MM.1S (cell line): ENCODE results near the gene CCND2.

Experiments used
- DNase-seq: peaks from one replicate; pipeline ENCODE4 v3.0.0-alpha.2; 2015
- H2AFZ ChIP-seq: fragments of 300-600 bp; sonication (generic); 2 replicates; pipeline ENCODE4 v1.6.0; 2016; ENCODE audit warnings: antibody characterized with exemption, low read length
- H3F3A ChIP-seq: fragments of 300-600 bp; sonication (generic); 2 replicates; pipeline ENCODE4 v1.6.1; 2016; ENCODE audit warnings: mild to moderate bottlenecking, antibody characterized with exemption, low read length, moderate library complexity, mixed read lengths; ENCODE audit not compliant: insufficient read depth
- H3K27ac ChIP-seq: fragments of 300-600 bp; sonication (generic); 2 replicates; pipeline ENCODE4 v1.5.1; 2016; ENCODE audit warnings: mild to moderate bottlenecking, low read length
- H3K27me3 ChIP-seq: fragments of 300-600 bp; sonication (generic); replicated peaks from 2 replicates; pipeline ENCODE4 v1.6.0; 2016; ENCODE audit warnings: low read length; ENCODE audit not compliant: insufficient read depth
- H3K36me3 ChIP-seq: fragments of 300-600 bp; sonication (generic); replicated peaks from 2 replicates; pipeline ENCODE4 v1.6.1; 2016; ENCODE audit warnings: mild to moderate bottlenecking, low read length, mixed read lengths; ENCODE audit not compliant: insufficient read depth
- H3K4me1 ChIP-seq: fragments of 300-600 bp; sonication (generic); 2 replicates; pipeline ENCODE4 v1.6.1; 2016; ENCODE audit warnings: low read length, mixed read lengths
- H3K4me2 ChIP-seq: fragments of 300-600 bp; sonication (generic); 2 replicates; pipeline ENCODE4 v1.6.0; 2016; ENCODE audit warnings: low read depth, low read length
- H3K4me3 ChIP-seq: fragments of 300-600 bp; sonication (generic); 2 replicates; pipeline ENCODE4 v1.5.1; 2016; ENCODE audit warnings: low read length, mixed read lengths
- H3K79me2 ChIP-seq: fragments of 300-600 bp; sonication (generic); 2 replicates; pipeline ENCODE4 v1.6.1; 2016; ENCODE audit warnings: mixed run types, low read length, mixed read lengths
- H3K9ac ChIP-seq: fragments of 300-600 bp; sonication (generic); 2 replicates; pipeline ENCODE4 v1.6.1; 2016; ENCODE audit warnings: low read length, mixed read lengths
- H3K9me2 ChIP-seq: fragments of 300-600 bp; sonication (generic); replicated peaks from 2 replicates; pipeline ENCODE4 v1.6.1; 2016; ENCODE audit warnings: mild to moderate bottlenecking, low read length, mixed read lengths; ENCODE audit not compliant: insufficient read depth
- H3K9me3 ChIP-seq: fragments of 300-600 bp; sonication (generic); replicated peaks from 2 replicates; pipeline ENCODE4 v1.6.1; 2016; ENCODE audit warnings: mild to moderate bottlenecking, low read length, mixed read lengths; ENCODE audit not compliant: insufficient read depth
- H4K20me1 ChIP-seq: fragments of 300-600 bp; sonication (generic); 2 replicates; pipeline ENCODE4 v1.6.1; 2016; ENCODE audit warnings: mild to moderate bottlenecking, low read length, moderate library complexity, mixed read lengths; ENCODE audit not compliant: insufficient read depth
- EZH2 ChIP-seq: fragments of 300-600 bp; sonication (generic); optimal IDR thresholded peaks from 2 replicates; pipeline ENCODE3; 2017; ENCODE audit warnings: low read depth, mild to moderate bottlenecking, antibody characterized with exemption, low read length, mixed read lengths
- EZH2phosphoT487 ChIP-seq: fragments of 300-600 bp; sonication (generic); IDR thresholded peaks from 2 replicates; pipeline ENCODE4 v1.6.1; 2018; ENCODE audit warnings: antibody characterized with exemption, low read length
- TF ChIP-seq, protein P1 (sequence below): fragments of 300-600 bp; sonication (generic); IDR thresholded peaks from 2 replicates; pipeline ENCODE4 v1.5.1; 2016; ENCODE audit warnings: antibody characterized with exemption, low read length, mixed read lengths

The CCND2 gene

GRCh38 chr12:4269279-4269991 lies 4.1 kb upstream of the CCND2 start:
- no peaks in the 10 kb centered on the region for H3K9me3 ChIP-seq
- H4K20me1 ChIP-seq = no peaks in the 10 kb centered on the region
- H3K36me3 ChIP-seq = no peaks in the 10 kb centered on the region
- peak overlapping the region; percentile 59 for H3K4me3 ChIP-seq
- peak overlapping the region; percentile 29; the same call in 1 of the 2 replicates for H2AFZ ChIP-seq
- H3K4me1 ChIP-seq = peaks cover 14% of the 10 kb centered on the region
- H3K9ac ChIP-seq = peak overlapping the region; percentile 89
- no peak for TF ChIP-seq EZH2phosphoT487
- TF ChIP-seq, protein P1, sequence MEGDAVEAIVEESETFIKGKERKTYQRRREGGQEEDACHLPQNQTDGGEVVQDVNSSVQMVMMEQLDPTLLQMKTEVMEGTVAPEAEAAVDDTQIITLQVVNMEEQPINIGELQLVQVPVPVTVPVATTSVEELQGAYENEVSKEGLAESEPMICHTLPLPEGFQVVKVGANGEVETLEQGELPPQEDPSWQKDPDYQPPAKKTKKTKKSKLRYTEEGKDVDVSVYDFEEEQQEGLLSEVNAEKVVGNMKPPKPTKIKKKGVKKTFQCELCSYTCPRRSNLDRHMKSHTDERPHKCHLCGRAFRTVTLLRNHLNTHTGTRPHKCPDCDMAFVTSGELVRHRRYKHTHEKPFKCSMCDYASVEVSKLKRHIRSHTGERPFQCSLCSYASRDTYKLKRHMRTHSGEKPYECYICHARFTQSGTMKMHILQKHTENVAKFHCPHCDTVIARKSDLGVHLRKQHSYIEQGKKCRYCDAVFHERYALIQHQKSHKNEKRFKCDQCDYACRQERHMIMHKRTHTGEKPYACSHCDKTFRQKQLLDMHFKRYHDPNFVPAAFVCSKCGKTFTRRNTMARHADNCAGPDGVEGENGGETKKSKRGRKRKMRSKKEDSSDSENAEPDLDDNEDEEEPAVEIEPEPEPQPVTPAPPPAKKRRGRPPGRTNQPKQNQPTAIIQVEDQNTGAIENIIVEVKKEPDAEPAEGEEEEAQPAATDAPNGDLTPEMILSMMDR = peak; percentile 24
- H3K27ac ChIP-seq = peak overlapping the region; percentile 98; the same call in 1 of the 2 replicates
- H3F3A ChIP-seq = peaks cover 42% of the 10 kb centered on the region
- H3K4me2 ChIP-seq = peak overlapping the region; percentile 99
- no peaks in the 10 kb centered on the region for H3K9me2 ChIP-seq
- peaks cover 45% of the 10 kb centered on the region for H3K27me3 ChIP-seq
- H3K79me2 ChIP-seq = peaks cover 16% of the 10 kb centered on the region
- DNase-seq = peak; percentile 89

- peak overlapping the region; percentile 61 for H2AFZ ChIP-seq
Observed at GRCh38 chr12:4270016-4270830, 3.3 kb upstream of the CCND2 start.

DNA sequence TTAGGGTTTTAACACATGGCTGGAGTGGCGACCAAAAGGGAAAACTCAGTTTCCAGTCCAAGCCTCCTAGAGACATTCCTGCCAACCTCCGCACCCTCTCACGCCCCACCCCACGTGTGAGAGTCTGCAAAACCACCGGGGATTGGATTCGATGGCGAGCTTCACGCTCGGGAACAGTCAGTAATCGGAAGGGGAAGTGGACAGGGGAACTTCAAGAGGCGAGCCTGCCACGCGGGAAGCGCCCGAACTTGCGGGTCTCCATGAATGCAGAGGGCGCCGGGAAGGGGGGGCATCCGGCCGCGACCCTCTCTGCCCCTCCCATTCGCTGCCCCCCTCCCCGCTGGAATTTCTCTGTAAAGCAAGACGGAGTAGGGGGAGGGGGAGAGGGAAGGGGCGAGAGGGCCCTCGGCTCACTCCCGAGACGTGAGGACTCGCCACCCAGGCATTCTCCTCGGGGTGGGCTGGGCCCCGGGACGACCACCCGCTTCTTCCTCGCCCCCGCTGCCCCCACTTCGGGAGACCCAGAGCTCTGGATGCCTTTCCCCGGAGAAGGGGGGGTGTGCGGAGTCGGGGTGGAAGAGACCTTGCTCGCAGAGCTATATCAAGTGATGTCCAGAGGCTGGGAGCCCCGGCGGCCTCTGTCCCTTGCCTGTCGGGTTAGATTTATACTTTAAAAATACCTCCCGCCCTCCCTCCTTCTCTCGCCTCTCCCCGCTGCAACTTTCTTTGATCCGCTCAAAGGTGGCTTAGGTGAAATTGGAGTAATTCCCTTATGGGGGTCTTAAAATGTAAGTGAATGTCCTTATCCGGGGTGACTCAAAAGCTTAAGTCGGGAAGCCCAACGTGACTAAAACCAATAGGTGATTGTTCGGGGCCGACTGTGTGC lies 2.5 kb upstream of the CCND2 start:
- Histone ChIP-seq H3K27ac (peak overlapping the region; percentile 98), H3F3A (peaks cover 47% of the 10 kb centered on the region)

More at GRCh38 chr12:4270016-4270830, 3.3 kb upstream of the CCND2 start:
- H3K27me3 ChIP-seq = peaks cover 38% of the 10 kb centered on the region
- TF ChIP-seq EZH2 (no peak), EZH2phosphoT487 (no peak)
- TF ChIP-seq, protein P1 = no peak
- H3K27ac ChIP-seq = peak overlapping the region; percentile 98
- H3K4me3 ChIP-seq = peak overlapping the region; percentile 70
- H3K36me3 ChIP-seq = no peaks in the 10 kb centered on the region; the same call in 1 of the 2 replicates
- H3K4me2 ChIP-seq = peak overlapping the region; percentile 99
- peak; percentile 64 for DNase-seq
- peaks cover 45% of the 10 kb centered on the region for H3F3A ChIP-seq
- no peaks in the 10 kb centered on the region for H3K9me3 ChIP-seq
- no peaks in the 10 kb centered on the region for H3K9me2 ChIP-seq
- H3K79me2 ChIP-seq = peaks cover 24% of the 10 kb centered on the region
- H3K9ac ChIP-seq = peak overlapping the region; percentile 89
- peaks cover 14% of the 10 kb centered on the region for H3K4me1 ChIP-seq
- H4K20me1 ChIP-seq = no peaks in the 10 kb centered on the region

More for the DNA sequence above, 2.5 kb upstream of the CCND2 start:
- H3K9me3 ChIP-seq = no peaks in the 10 kb centered on the region
- peak overlapping the region; percentile 70 for H3K4me3 ChIP-seq
- H3K27me3 ChIP-seq = peaks cover 29% of the 10 kb centered on the region
- no peaks in the 10 kb centered on the region for H3K9me2 ChIP-seq
- peaks cover 14% of the 10 kb centered on the region for H3K4me1 ChIP-seq
- peak overlapping the region; percentile 89 for H3K9ac ChIP-seq
- 0 out of 2 replicates have a peak, but pooled peaks cover 4% of the 10 kb centered on the region for H4K20me1 ChIP-seq
- H3K79me2 ChIP-seq = peaks cover 33% of the 10 kb centered on the region
- DNase-seq = peak; percentile 30
- TF ChIP-seq EZH2phosphoT487 (no peak), EZH2 (no peak)
- TF ChIP-seq, protein P1 = no peak
- peak overlapping the region; percentile 61 for H2AFZ ChIP-seq
- H3K4me2 ChIP-seq = peak overlapping the region; percentile 99
- peaks cover 4% of the 10 kb centered on the region; the same call in 1 of the 2 replicates for H3K36me3 ChIP-seq
